Measurements from ENCODE around the gene DLK1.

The DLK1 gene

GRCh38 chr14:100748403-100748802 is 21.7 kb downstream of the DLK1 start:
- Mint-ChIP-seq H3K4me3 (no peak overlapping the region), H3K27ac (no peak overlapping the region), H3K36me3 (no peaks in the 10 kb centered on the region), H3K4me1 (no peaks in the 10 kb centered on the region), H3K9me3 (no peaks in the 10 kb centered on the region)
- no peak for DNase-seq (ENCODE audit: low spot score in 2 of 2)
- ATAC-seq: no peak

- no peaks in the 10 kb centered on the region for H3K4me1 Mint-ChIP-seq
Measured at GRCh38 chr14:100748944-100749343, 22.3 kb downstream of the DLK1 start.

GRCh38 chr14:100749967-100750597 is 23.4 kb downstream of the DLK1 start:
- ATAC-seq (no peak), DNase-seq (ENCODE audit: low spot score in 2 of 2) (no peak)
- no peaks in the 10 kb centered on the region for H3K4me1 Mint-ChIP-seq
- no peaks in the 10 kb centered on the region for H3K9me3 Mint-ChIP-seq
- H3K27ac Mint-ChIP-seq: no peak overlapping the region
- H3K36me3 Mint-ChIP-seq: no peaks in the 10 kb centered on the region
- no peak overlapping the region for H3K4me3 Mint-ChIP-seq

More at GRCh38 chr14:100748944-100749343, 22.3 kb downstream of the DLK1 start:
- no peak for ATAC-seq
- no peak overlapping the region for H3K4me3 Mint-ChIP-seq
- no peaks in the 10 kb centered on the region for H3K9me3 Mint-ChIP-seq
- H3K27ac Mint-ChIP-seq: no peak overlapping the region
- DNase-seq (ENCODE audit: low spot score in 2 of 2): no peak
- no peaks in the 10 kb centered on the region for H3K36me3 Mint-ChIP-seq

- H3K36me3 Mint-ChIP-seq: no peaks in the 10 kb centered on the region
- no peak overlapping the region for H3K27ac Mint-ChIP-seq
- no peaks in the 10 kb centered on the region for H3K9me3 Mint-ChIP-seq
- H3K4me3 Mint-ChIP-seq: no peak overlapping the region
- H3K4me1 Mint-ChIP-seq: no peaks in the 10 kb centered on the region
- ATAC-seq: no peak
- no peak for DNase-seq (ENCODE audit: low spot score in 2 of 2)
Measured at GRCh38 chr14:100750762-100751699, 24.3 kb downstream of the DLK1 start.

GRCh38 chr14:100754020-100754419 is 27.3 kb downstream of the DLK1 start:
- no peaks in the 10 kb centered on the region for H3K4me1 Mint-ChIP-seq
- no peak for ATAC-seq
- no peaks in the 10 kb centered on the region for H3K36me3 Mint-ChIP-seq
- no peaks in the 10 kb centered on the region for H3K9me3 Mint-ChIP-seq
- no peak for DNase-seq (ENCODE audit: low spot score in 2 of 2)
- no peak overlapping the region for H3K27ac Mint-ChIP-seq
- no peak overlapping the region for H3K4me3 Mint-ChIP-seq

- no peaks in the 10 kb centered on the region for H3K4me1 Mint-ChIP-seq
- ATAC-seq: peak; percentile 21
- H3K27ac Mint-ChIP-seq: no peak overlapping the region
- no peaks in the 10 kb centered on the region for H3K9me3 Mint-ChIP-seq
- no peak for DNase-seq (ENCODE audit: low spot score in 2 of 2)
- H3K36me3 Mint-ChIP-seq: no peaks in the 10 kb centered on the region
- H3K4me3 Mint-ChIP-seq: no peak overlapping the region
Measured at GRCh38 chr14:100755649-100756048, 29.0 kb downstream of the DLK1 start.

- Mint-ChIP-seq H3K27ac (no peak overlapping the region), H3K36me3 (no peaks in the 10 kb centered on the region), H3K4me1 (no peaks in the 10 kb centered on the region), H3K4me3 (no peak overlapping the region), H3K9me3 (no peaks in the 10 kb centered on the region)
- ATAC-seq (no peak), DNase-seq (ENCODE audit: low spot score in 2 of 2) (no peak)
Measured at GRCh38 chr14:100761481-100761880, 34.8 kb downstream of the DLK1 start.

- ATAC-seq: no peak
- H3K27ac Mint-ChIP-seq: no peak overlapping the region
- no peak overlapping the region for H3K4me3 Mint-ChIP-seq
Measured at GRCh38 chr14:100762089-100762515, 35.4 kb downstream of the DLK1 start.

GRCh38 chr14:100762901-100763300 is 36.2 kb downstream of the DLK1 start:
- Mint-ChIP-seq H3K36me3 (no peaks in the 10 kb centered on the region), H3K4me1 (no peaks in the 10 kb centered on the region), H3K9me3 (no peaks in the 10 kb centered on the region), H3K4me3 (no peak overlapping the region), H3K27ac (no peak overlapping the region)
- no peak for DNase-seq (ENCODE audit: low spot score in 2 of 2)
- ATAC-seq: no peak

More at GRCh38 chr14:100762089-100762515, 35.4 kb downstream of the DLK1 start:
- DNase-seq (ENCODE audit: low spot score in 2 of 2): no peak
- Mint-ChIP-seq H3K9me3 (no peaks in the 10 kb centered on the region), H3K4me1 (no peaks in the 10 kb centered on the region), H3K36me3 (no peaks in the 10 kb centered on the region)

- DNase-seq (ENCODE audit: low spot score in 2 of 2) (no peak), ATAC-seq (no peak)
- no peaks in the 10 kb centered on the region for H3K4me1 Mint-ChIP-seq
- no peak overlapping the region for H3K27ac Mint-ChIP-seq
- H3K9me3 Mint-ChIP-seq: no peaks in the 10 kb centered on the region
- no peaks in the 10 kb centered on the region for H3K36me3 Mint-ChIP-seq
- H3K4me3 Mint-ChIP-seq: no peak overlapping the region
Measured at GRCh38 chr14:100764471-100765115, 37.9 kb downstream of the DLK1 start.

- no peak overlapping the region for H3K4me3 Mint-ChIP-seq
- ATAC-seq: no peak
- DNase-seq (ENCODE audit: low spot score in 2 of 2): no peak
- no peaks in the 10 kb centered on the region for H3K9me3 Mint-ChIP-seq
- no peaks in the 10 kb centered on the region for H3K4me1 Mint-ChIP-seq
- no peak overlapping the region for H3K27ac Mint-ChIP-seq
- H3K36me3 Mint-ChIP-seq: no peaks in the 10 kb centered on the region
Measured at GRCh38 chr14:100765296-100765695, 38.6 kb downstream of the DLK1 start.

- Mint-ChIP-seq H3K36me3 (no peaks in the 10 kb centered on the region), H3K27ac (no peak overlapping the region), H3K4me1 (no peaks in the 10 kb centered on the region), H3K4me3 (no peak overlapping the region), H3K9me3 (no peaks in the 10 kb centered on the region)
- ATAC-seq (no peak), DNase-seq (ENCODE audit: low spot score in 2 of 2) (no peak)
Measured at GRCh38 chr14:100765991-100766390, 39.3 kb downstream of the DLK1 start.

GRCh38 chr14:100767003-100767787 is 40.5 kb downstream of the DLK1 start:
- Mint-ChIP-seq H3K36me3 (no peaks in the 10 kb centered on the region), H3K4me1 (no peaks in the 10 kb centered on the region), H3K9me3 (no peaks in the 10 kb centered on the region), H3K4me3 (no peak overlapping the region), H3K27ac (no peak overlapping the region)
- no peak for DNase-seq (ENCODE audit: low spot score in 2 of 2)
- ATAC-seq: no peak

GRCh38 chr14:100767788-100768536 is 41.3 kb downstream of the DLK1 start:
- Mint-ChIP-seq H3K9me3 (no peaks in the 10 kb centered on the region), H3K27ac (no peak overlapping the region), H3K4me1 (no peaks in the 10 kb centered on the region)

More at GRCh38 chr14:100767788-100768536, 41.3 kb downstream of the DLK1 start:
- no peak overlapping the region for H3K4me3 Mint-ChIP-seq
- no peaks in the 10 kb centered on the region for H3K36me3 Mint-ChIP-seq
- no peak for DNase-seq (ENCODE audit: low spot score in 2 of 2)
- ATAC-seq: no peak
